Activated CD4-positive, alpha-beta T cell treated with anti-CD3 and anti-CD28 coated beads, Interleukin-2, Interleukin-6, amounts not matched to agents 100 ng/mL and 50 ng/mL, durations not matched to agents 16 hours and 8 hours (primary cell): ENCODE results near the gene AIP.

Experiments
- DNase-seq: peaks from one replicate; pipeline ENCODE4 v3.0.0-alpha.2; 2020

AIP gene

GRCh38 chr11:67538823-67539505 lies 56.1 kb downstream of the AIP start:
- no peak for DNase-seq

- DNase-seq, result no peak
Observed at GRCh38 chr11:67539550-67539949, 56.7 kb downstream of the AIP start.
